ENCODE measurements around the gene RBMS1. TPM values are rescaled to one million over a fixed set of nuclear protein-coding genes. Genes with fewer than 3 reads are reported as not detected.

Gene RBMS1
- total RNA-seq: 10 to 100 TPM; 68.1 to 83.4 (median 72.5) TPM

- no peaks in the 10 kb centered on the region for H3K27me3 ChIP-seq
- peak within 1 kb of the TSS; percentile 90 to 98 (median 93) for H3K27ac ChIP-seq
- DNase-seq (ENCODE audit: low spot score in 2 of 2): peak in 1 of 2 donors; percentile 27
- peaks cover 0 to 38% (median 14%) of the 10 kb centered on the region in 4 donors for H3K4me1 ChIP-seq
- TF ChIP-seq CTCF (IDR thresholded peaks at IDR 0.05) (no peak), POLR2A (IDR thresholded peaks at IDR 0.05) (peak in 1 of 2 donors; percentile 10), EP300 (IDR thresholded peaks at IDR 0.05) (peak in 1 of 2 donors; percentile 47)
- peak within 1 kb of the TSS; percentile 78 to 96 (median 87) for H3K4me3 ChIP-seq
- H3K9me3 ChIP-seq: no peaks in the 10 kb centered on the region
- 0 to 2% methylated on average over 37 to 38 of the region's 66 CpGs for WGBS, 2 donors
- H3K36me3 ChIP-seq: no peaks in the 10 kb centered on the region
These were observed at the start of gene RBMS1 for GRCh38 chr2:160493227-160494028. RBMS1 (minus strand) TSS chr2:160493807; CDS start chr2:160493363, 444 bp downstream.

GRCh38 chr2:160541745-160542144 is 48.1 kb upstream of the RBMS1 start:
- no peaks in the 10 kb centered on the region for H3K36me3 ChIP-seq
- H3K27me3 ChIP-seq: no peaks in the 10 kb centered on the region
- DNase-seq (ENCODE audit: low spot score in 2 of 2): no peak
- TF ChIP-seq POLR2A (IDR thresholded peaks at IDR 0.05) (no peak), EP300 (IDR thresholded peaks at IDR 0.05) (no peak), CTCF (IDR thresholded peaks at IDR 0.05) (no peak)
- H3K27ac ChIP-seq: no peak overlapping the region
- no peaks in the 10 kb centered on the region for H3K4me1 ChIP-seq
- H3K9me3 ChIP-seq: no peaks in the 10 kb centered on the region
- 89 to 92% methylated on average over 3 of the region's 3 CpGs for WGBS, 2 donors
- H3K4me3 ChIP-seq: no peak overlapping the region

- H3K36me3 ChIP-seq: no peaks in the 10 kb centered on the region
- TF ChIP-seq CTCF (IDR thresholded peaks at IDR 0.05): no peak
- TF ChIP-seq POLR2A (IDR thresholded peaks at IDR 0.05): no peak
- TF ChIP-seq EP300 (IDR thresholded peaks at IDR 0.05): no peak
- no peaks in the 10 kb centered on the region for H3K9me3 ChIP-seq
- H3K27me3 ChIP-seq: no peaks in the 10 kb centered on the region
- no peak overlapping the region for H3K27ac ChIP-seq
- no peak overlapping the region for H3K4me3 ChIP-seq
- no peak for DNase-seq (ENCODE audit: low spot score in 2 of 2)
- peaks cover 0 to under 1% (median 0%) of the 10 kb centered on the region in 4 donors for H3K4me1 ChIP-seq
- WGBS, 2 donors: 86 to 88% methylated on average over 5 of the region's 5 CpGs
These were observed 45.1 kb upstream of the RBMS1 start for GRCh38 chr2:160538559-160539355.

GRCh38 chr2:160538115-160538514 is 44.5 kb upstream of the RBMS1 start:
- Histone ChIP-seq H3K4me1 (peaks cover 0 to 7% (median 0%) of the 10 kb centered on the region in 4 donors), H3K27ac (no peak overlapping the region), H3K9me3 (no peaks in the 10 kb centered on the region), H3K27me3 (no peaks in the 10 kb centered on the region), H3K4me3 (no peak overlapping the region), H3K36me3 (no peaks in the 10 kb centered on the region)
- TF ChIP-seq POLR2A (IDR thresholded peaks at IDR 0.05) (no peak), EP300 (IDR thresholded peaks at IDR 0.05) (no peak), CTCF (IDR thresholded peaks at IDR 0.05) (no peak)
- WGBS, 2 donors: 87 to 91% methylated on average over 4 of the region's 4 CpGs
- DNase-seq (ENCODE audit: low spot score in 2 of 2): no peak

GRCh38 chr2:160534996-160535395 is 41.4 kb upstream of the RBMS1 start:
- H3K4me1 ChIP-seq: peaks cover 0 to 7% (median 0%) of the 10 kb centered on the region in 4 donors
- H3K9me3 ChIP-seq: no peaks in the 10 kb centered on the region
- no peaks in the 10 kb centered on the region for H3K27me3 ChIP-seq
- TF ChIP-seq EP300 (IDR thresholded peaks at IDR 0.05): no peak
- TF ChIP-seq POLR2A (IDR thresholded peaks at IDR 0.05): no peak
- no peak for TF ChIP-seq CTCF (IDR thresholded peaks at IDR 0.05)
- H3K36me3 ChIP-seq: no peaks in the 10 kb centered on the region
- no peak overlapping the region for H3K27ac ChIP-seq
- H3K4me3 ChIP-seq: no peak overlapping the region
- no peak for DNase-seq (ENCODE audit: low spot score in 2 of 2)
- whole genome bisulfite sequencing, 2 donors: 76 to 81% methylated on average over 1 of the region's 1 CpG

Measured in tibial nerve (tissue), 4 donors.